GM21528 (cell line): ENCODE measurements around the gene UCK1.
A peak's percentile ranks its signal among the peaks of the same experiment; 100 is the strongest.
"Not testable (repeated sequence)": the region's sequence is repeated elsewhere in the genome, so short reads cannot be mapped to it uniquely, and the experiment has no call there.

Source experiments
- ATAC-seq: cut with Tn5 transposase; IDR thresholded peaks from one replicate; pipeline ENCODE4 v1.9.1; 2021; ENCODE audit warnings: mild to moderate bottlenecking, moderate library complexity; ENCODE audit not compliant: unreplicated experiment, low FRiP score

Gene UCK1

DNA sequence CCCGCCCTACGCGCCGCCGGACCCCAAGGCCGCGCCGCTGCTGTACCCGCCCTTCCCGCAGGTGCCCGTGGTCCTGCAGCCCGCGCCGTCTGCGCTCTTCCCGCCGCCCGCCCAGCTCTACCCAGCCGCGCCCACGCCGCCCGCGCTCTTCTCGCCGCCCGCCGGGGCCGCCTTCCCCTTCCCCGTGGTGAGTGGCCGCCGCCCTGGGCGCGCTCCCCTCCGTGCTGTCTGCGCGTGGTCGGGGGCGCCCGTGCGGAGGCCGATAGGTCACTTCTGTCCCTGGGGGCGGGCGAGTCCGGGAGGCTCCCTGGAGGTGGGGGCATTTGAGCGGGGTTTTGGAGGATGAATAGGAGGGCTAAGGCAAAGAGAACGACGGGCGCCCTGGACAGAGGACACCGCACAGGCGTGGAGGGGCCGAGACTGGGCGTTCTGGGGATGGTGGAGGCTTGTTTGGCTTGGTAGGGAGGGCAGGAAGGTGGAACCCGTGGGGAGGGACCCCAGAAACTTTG, 23.8 kb upstream of the UCK1 start:
- ATAC-seq, result no peak

DNA sequence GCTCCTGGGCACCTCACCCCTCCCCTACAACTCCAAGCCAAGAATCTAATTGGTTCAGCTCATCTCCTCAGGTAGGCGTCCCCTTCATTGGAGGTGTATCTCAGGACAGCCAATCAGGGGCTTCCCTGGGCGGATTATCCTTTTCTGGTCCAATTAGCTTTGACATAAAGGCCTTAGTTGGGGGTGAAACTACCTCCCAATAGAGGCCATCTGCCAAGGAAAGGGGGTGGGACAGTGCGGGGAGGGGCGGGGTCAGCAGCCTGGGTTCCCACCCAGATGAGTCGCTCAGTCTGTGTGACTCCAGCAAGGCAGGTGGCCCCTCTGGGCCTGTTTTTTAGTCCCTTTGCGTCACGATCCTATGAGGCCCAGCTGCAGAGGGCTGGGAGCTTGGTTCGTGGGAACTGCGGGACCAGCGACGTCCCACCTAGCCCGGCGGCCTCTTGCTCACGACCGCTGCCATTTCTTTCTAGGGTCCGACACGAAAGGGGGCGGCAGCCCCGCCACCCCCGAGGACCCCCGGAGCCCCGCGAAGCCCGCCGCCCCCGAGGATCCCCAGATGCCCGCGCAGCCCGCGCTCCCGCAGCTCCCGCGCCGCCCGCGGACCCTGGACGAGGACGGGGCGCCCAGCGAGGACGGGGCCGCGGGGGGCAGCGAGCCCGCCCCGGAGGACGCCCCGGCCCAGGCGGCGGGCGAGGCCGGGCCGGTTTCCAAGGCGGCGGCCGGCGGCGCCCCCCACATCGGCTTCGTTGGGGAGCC, 23.2 kb upstream of the UCK1 start:
- ATAC-seq, result no peak

DNA sequence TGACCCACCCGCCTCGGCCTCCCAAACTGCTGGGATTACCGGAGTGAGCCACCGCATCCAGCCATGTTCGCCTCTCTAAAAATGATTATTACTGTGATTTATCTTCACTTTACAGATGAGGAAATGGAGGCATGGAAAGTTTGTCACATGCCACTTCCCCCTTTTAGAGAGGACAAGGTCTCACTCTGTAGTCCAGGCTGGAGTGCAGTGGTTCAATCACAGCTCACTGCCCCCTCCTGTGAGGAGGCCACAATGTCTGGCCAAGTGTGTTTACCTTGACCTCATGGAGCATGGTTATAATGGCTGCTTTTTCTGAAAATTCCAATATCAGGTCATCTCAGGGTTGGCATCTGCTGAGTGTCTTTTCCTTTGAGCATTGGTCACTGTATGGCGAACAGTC, 21.0 kb upstream of the UCK1 start:
- no peak for ATAC-seq

DNA sequence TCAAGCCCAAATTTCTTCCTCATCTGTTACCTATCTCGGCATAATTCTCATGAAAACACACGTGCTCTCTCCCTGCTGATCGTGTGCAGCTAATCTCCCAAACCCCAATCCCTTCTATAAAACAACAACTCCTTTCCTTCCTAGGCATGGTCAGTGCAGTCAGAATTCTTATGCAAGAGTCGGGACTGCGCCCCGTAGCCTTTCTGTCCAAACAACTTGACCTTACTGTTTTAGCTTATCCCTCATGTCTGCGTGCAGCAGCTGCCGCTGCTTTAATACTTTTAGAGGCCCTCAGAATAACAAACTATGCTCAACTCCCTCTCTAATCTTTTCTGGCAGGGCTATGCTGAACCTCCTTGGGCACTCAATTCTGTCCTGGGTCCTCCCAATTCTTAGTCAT, 19.4 kb upstream of the UCK1 start:
- not testable (repeated sequence) for ATAC-seq

DNA sequence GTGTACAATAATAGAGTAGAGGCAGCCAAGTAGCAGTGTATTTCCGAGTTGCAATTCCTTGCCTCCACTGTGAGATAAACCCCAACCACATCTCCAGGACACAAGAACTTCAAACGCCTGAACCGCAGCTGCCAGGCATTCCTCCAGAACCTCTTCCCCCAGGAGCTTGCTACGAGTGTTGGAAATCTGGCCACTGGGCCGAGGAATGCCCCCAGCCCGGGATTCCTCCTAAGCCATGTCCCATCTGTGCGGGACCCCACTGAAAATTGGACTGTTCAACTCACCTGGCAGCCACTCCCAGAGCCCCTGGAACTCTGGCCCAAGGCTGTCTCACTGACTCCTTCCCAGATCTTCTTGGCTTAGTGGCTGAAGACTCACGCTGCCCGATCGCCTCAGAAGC, 18.1 kb upstream of the UCK1 start:
- ATAC-seq, result not testable (repeated sequence)

DNA sequence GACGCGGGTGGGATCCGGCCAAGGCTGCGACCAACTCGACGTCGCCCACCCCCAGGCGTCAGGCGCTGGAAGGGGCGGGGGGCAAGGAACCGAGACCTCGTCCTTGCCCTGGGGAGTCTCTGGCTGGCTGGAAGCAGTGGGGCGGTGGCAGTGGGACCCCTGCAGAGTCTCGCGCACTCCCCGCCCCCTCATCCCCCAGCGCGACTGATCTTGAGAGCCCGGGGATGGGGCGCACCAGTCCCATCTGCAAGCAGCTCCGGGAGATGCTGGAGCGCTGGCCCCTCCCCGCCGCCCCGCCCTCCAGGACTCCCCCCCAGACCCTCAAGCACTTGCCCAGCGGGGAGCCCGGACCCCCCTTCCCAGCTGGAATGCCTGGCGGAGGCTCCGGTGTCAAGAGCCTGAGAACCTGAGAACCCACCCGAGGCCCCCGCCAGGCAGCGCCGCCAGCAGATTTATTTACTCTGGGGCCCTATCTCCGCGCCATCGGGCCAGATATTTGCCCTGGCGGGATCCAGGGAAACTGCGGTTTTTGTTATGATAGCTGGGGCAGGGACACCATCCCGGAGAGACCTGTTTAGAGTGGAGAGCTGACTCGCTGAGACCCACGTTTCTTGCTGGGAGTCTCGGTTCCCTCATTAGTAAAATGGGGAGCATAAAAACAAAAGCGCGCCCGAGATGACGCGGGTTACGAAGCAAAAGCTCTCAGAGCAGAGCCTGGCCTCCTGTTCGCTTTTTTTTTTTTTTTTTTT, 15.4 kb upstream of the UCK1 start:
- ATAC-seq, result no peak

DNA sequence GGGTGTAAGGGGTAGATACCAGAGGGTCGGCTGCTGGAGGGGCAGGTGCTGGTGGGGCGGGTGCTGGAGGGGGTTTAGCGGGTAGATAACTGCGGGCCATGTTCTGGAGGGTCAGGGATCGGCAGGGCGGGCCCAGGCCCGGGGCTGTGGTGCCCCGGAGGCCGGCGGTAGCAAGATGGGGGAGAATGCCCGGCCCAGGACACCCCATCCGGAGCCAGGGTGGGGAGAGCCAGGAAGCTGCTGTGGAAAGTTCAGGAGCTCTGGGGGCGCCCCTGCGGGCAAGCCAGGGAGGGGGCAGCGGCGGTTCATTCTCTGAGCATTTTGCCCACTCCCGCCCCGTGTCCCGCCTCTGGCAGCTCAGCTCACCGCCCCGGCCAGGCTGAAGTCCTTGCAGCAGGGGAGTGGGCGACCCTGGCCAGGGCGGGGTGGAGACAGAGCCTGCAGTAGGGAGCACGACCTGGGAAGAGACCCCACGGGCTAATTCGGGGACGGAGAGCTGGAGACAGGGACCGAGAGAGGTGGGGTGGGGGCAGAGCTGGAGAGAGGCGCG, 14.8 kb upstream of the UCK1 start:
- no peak for ATAC-seq

DNA sequence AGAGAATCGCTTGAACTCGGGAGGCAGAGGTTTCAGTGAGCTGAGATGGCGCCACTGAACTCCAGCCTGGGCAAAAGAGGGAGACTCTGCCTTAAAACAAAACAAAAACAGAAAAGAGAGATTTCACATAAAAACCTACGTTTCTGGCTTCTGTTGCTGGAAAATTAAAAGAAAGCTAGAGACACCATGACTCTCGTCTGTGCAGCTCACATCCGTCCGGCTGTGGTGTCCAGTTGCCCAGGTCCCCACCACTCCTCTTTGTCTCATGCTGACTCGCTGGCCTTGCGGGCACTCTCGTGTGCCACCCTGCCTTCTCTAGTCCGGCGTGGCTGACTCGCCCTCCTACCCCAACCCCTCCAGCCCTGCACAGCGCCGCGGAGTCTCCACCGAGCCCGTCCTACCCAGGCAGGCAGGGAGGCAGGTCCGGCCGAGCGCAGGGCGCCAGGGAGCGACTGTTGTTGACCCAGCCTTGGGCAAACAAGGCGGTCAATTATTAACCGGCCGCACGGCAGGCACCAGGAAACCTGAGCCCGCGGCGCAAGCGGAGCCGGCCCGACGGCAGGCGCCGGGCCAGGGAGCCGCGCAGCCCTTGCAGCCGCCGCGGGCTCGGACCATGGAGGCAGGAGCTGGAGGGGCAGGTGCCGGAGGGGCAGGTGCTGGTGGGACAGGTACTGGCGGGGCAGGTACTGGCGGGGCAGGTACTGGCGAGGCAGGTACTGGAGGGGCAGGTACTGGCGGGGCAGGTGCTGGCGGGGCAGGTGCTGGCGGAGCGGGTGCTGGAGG, 14.1 kb upstream of the UCK1 start, which contains the start of gene PRRT1B:
Gene PRRT1B (plus strand): TSS at position 521 of the 783 bp plus-strand sequence. CDS start 93 bp downstream, at position 614.
- no peak for ATAC-seq

DNA sequence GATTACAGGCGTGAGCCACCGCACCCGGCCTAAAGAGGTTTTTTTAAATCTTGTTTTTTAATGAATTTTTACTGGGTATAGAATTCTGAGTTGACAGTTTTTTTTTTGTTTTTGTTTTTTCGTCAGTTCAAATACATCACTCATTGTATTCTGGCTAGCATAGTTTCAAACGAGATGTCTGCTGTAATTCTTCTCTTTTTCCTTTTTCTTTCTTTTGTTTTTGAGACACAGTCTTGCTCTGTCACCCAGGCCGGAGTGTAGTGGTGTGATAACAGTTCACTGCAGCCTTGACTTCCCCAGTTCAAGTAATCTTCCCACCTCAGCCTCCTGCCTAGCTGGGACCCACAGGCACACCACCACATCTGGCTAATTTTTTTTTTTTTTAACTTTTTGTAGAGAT, 12.1 kb upstream of the UCK1 start:
- ATAC-seq, result no peak

DNA sequence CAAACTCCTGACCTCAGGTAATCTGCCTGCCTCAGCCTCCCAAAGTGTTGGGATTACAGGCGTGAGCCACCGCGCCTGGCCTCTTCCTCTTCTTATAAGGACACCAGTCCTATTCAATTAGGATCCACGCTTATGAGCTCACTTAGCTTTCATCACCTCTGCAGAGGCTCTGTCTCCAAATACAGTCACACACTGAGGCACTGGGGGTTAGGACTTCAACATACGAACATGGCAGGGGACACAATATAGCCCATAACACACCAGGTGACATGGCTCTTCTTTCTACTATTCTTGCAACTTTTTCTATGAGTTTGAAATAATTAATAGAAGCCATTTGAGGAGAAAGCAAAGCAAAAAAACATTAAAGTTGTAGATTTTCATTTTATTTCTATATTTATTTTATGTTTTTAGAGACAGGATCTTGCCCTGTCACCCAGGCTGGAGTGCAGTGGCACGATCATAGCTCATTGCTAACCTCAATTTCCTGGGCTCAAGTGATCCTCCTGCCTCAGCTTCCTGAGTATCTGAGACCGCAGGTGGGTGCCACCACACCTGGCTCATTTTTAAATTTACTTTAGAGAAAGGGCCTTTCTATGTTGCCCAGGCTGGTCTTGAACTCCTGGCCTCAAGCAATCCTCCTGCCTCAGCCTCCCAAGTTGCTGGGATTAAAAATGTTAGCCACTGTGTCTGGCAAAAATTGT, 8.3 kb upstream of the UCK1 start:
- no peak for ATAC-seq

DNA sequence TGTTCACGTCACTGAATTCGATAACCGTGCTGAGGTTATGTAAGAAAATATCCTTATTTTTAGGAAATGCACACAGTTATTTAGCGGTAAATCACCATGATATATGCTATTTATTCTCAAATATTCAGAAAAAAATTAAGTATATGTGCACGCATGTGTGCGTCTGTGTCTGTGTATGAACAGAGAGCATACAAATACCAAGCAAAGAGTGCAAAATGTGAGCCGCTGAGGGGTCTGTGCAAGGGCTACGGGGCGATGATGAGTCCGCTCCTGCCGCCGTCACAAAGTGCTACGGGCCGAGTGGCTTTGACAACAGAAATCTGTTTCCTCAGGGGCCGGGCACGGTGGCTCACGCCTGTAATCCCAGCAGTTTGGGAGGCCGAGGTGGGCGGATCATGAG, 6.9 kb upstream of the UCK1 start:
- no peak for ATAC-seq

DNA sequence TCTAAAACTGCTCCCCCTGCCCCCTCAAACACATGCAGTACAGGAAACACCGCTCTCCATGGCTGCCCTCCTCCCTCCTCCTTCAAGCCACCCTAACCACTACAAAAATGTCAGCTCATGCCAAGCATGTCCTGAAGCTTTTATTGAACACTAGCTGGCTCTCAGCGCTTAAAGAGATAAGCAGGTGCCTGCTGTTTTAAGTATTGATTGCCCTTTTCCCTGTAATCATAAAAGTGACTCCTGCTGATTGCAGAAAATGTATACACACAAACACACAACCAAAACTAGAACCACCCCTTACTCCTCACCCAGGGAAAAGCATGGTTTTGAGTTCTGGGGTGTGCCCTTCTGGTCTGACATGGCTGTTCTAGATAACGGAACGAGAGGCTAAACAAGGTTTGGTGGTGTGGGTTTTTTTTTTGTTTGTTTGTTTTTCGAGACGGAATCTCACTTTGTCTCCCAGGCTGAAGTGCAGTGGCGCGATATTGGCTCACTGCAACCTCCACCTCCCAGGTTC, 3.7 kb upstream of the UCK1 start:
- ATAC-seq, result no peak

DNA sequence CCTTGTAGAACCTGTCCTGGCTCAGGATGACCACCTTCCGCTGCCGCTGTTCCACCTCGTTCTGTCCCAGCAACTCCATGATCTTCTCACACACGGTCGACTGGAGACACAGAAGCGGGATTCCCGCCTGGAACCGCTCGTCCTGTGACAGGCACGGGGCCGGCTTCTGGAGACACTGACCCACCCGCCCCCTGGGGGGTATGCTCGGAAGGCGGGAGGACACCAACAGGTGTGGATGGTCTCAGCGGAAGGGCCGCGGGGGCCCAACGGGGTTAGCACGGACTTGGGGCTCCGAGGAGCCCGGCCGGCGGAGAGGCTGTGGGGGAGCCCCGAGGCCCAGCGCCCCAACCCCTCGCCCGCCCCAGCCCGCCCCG, 530 bp downstream of the UCK1 start:
- ATAC-seq, result peak; percentile 12

DNA sequence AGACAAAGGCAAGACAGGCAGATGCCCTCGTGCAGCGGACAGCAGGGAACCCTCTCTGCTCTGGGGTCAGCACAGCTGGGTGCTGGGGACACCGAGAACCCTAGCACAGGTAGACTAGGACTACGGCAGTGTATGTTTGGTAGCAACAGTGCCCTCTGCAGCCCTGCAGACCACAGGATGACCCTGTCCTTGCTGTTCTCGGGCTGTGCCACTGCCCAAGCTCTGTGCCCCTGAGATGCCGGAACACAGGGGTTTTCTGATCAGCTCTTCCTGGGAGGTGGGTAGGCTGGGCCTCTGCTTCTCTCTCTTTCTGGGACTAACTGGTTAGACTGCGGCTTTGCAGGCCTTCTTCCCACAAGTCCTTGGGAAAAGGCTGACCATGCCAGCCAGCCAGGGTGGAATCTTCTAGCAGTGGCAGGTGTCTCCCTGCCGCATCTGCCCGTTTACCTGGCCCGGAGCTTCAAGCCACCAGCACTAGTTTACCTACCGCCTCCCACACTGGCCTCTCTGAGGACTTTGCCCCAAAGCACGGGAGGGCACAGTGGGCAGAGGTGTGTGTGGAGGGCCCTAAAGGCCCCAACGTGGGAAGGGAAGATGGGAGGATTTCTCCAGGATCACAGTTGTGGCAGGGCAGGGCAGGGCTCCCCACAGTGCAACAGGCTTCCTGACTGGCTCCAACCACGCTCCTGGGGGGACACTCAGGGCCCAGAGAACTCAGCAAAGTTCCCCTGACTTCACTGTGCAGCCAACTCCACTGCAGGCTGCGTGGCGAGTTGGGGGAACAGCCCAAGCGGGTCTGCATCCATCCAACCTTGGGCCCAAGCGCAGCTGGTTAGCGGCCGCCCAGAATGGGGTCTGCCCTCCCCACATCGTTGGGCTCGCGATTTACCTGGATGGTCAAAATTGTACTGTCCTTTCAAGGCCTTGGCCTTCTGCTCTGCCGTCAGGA, 1.2 kb downstream of the UCK1 start:
- ATAC-seq, result no peak

DNA sequence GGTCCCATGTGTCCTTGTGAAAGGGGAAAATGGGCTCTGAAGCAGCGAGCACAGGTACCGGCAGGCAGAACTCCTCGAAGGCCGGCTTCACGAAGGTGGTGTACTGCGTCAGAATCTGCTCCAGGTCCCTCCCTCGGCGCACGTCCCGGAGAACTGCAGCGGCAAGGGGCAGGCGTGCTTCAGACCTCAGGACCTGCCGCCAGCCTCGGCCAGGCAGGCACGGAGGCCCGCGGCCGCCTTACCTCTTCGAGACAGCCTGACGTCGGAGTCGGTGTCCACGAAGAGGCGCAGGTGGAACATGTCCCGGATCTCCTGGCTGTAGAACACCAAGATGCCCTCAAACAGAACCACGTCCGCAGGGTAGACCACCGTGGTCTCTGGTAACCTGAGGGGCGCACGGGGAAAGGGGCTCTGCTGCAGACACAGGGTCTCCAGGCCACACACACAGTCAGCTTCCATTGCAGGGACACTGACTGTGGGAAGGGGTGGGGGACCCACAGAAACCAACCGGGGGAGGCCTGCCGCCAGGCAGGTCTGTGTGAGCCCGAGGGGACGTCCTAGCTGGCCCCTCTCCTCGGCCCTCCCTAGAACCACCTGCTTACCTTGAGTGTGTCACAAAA, 2.1 kb downstream of the UCK1 start:
- ATAC-seq, result no peak

DNA sequence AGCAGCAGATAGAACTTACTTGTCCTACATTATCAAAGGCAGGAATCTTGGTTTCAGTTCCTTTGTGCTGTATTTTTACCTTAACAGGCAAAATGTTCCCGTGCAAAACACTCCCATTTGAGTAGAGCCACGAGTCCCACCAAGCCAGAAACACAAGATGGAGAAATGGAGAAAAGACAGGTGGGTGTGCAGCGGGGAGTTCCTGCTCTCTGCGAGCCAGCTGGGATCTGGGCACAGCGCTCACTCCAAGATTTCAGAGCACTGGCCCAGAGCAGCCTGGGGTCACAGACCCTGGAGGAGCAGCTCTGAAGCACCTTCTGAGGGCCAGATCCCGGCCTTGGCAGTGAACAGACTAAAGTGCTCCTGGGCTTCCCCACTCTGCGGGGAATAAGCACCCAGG, 2.9 kb downstream of the UCK1 start:
- ATAC-seq, result no peak

DNA sequence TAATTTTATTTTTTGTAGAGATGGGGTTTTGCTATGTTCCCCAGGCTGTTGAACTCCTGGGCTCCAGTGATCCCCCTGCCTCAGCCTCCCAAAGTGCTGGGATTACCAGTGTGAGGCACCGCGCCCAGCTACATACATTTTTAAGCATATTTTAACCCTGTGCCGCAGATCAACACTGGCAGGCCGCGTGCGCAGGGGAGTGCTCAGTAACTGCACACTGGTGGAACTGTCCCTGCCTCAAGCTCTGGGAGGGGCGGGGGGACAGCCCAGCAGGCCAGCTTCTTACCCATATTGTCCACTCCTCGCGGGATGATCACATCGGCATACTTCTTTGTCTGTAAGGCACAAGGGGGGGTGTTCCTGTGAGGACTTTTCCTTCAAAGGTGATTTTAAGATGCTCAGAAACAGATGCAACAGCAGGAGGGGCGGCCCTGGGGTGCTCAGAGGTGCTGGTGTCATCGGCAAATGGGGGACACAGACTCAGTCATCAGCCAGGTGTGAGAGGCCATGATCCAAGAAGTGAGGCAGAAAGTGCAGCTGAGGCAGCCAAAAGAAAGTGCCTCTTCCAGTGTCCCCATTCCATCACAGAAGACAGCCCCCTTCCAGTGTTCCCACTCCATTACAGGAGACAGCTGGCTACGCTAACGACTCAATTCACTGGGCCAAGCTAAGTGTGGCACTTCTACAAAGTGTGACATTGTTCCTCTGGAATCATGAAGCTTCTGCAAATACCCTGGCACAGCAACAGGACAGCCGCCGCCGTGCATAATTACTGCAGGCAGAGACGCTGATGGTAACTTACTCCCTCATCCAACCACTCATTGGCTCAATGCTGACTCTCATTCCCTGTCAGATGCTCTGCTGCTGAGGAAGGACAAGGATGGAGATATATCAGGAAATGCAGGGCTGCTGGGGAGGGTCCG, 5.2 kb downstream of the UCK1 start:
- ATAC-seq, result no peak
